Raji (cell line): ENCODE data around the gene EEFSEC.

Experiments used
- POLR2A ChIP-seq: IDR thresholded peaks from 2 replicates; pipeline ENCODE4 v1.6.1; 2011; ENCODE audit warnings: low read depth, low read length, control low read depth; ENCODE audit not compliant: insufficient read depth

EEFSEC gene

GRCh38 chr3:128262457-128262856 is 109.2 kb downstream of the EEFSEC start:
- TF ChIP-seq POLR2A: no peak

- TF ChIP-seq POLR2A: no peak
These were observed 109.8 kb downstream of the EEFSEC start for GRCh38 chr3:128263118-128263517.

GRCh38 chr3:128263946-128264345 is 110.7 kb downstream of the EEFSEC start:
- no peak for TF ChIP-seq POLR2A

DNA sequence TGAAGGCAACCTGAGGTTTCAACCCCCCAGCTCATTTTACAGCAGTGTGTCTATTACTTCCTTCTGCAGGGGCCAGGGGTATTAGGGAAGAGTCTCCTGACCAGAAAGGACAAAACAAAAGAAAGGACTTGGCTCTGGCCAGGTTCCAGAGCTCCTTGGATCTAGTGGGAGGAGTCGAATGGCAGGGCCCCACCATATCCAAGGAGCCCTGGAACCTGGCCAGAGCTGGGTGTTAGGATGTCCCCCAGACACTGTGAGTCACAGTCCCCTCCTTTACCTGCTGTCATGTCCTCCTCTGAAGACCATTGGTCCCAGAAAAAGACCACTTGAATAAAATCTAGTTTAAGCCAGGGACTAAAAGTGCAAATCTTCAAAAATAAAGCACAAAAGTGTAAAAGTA is 113.2 kb downstream of the EEFSEC start:
- TF ChIP-seq POLR2A: no peak

DNA sequence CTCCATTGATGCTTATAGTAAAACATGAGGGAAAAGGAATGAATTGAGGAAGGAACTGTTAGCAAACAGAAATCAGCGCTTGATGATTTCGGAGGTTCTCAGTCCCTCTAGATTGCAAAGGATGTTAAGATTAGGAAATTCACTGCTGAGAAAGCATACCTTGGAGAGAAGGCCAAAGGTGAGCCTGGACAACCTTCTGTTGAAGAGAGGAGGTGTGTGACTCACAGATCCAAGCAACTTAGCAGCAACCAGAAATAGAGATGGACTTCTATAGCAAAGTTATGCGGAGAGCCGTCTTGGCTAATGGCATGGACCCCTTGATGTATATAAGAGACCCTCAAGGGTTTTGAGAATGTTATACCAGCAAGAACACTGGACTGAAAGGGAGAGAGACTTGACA is 114.3 kb downstream of the EEFSEC start:
- TF ChIP-seq POLR2A: no peak

GRCh38 chr3:128269006-128269775 is 115.9 kb downstream of the EEFSEC start:
- no peak for TF ChIP-seq POLR2A

- no peak for TF ChIP-seq POLR2A
These were observed 116.5 kb downstream of the EEFSEC start for GRCh38 chr3:128269796-128270195.

- no peak for TF ChIP-seq POLR2A
These were observed 117.5 kb downstream of the EEFSEC start for GRCh38 chr3:128270559-128271492.

GRCh38 chr3:128271536-128272332 is 118.5 kb downstream of the EEFSEC start:
- no peak for TF ChIP-seq POLR2A

- TF ChIP-seq POLR2A: no peak
These were observed 120.0 kb downstream of the EEFSEC start for GRCh38 chr3:128273109-128273840.

DNA sequence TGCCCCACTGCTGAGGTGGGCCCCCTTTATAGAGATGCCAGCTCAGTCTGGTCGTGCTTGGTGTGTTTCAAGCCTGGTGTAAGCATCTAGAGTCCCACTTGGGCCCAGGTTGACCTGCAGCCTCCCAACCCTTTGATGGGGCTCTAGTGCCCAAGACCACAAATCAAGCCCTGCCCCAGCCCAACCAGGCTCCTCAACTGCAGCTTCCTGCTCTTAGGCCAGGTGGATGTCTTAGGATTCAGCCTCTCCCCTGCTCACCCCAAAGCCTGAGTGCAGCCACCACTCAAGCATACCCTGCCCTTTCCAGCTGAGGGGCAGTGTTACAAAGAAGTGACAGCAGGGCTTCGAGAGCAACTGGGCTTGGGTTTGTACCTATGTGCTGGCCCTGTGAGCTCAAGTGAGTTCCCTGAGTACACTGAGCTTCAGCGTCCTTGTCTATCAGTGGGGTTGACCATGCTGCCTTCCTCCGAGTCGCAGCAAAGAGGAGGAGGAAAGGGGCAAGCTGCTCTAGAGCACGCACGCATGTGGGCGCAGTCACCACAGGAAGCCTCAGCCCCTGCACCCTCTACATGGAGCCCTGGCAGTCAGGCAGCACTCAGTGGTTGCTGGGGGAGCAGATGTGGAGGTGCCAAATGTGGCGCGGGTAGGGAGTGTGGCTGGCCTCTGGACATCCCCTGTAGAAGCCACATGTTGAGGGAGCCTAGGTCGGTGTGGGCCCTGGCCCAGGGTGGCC is 120.7 kb downstream of the EEFSEC start:
- no peak for TF ChIP-seq POLR2A

DNA sequence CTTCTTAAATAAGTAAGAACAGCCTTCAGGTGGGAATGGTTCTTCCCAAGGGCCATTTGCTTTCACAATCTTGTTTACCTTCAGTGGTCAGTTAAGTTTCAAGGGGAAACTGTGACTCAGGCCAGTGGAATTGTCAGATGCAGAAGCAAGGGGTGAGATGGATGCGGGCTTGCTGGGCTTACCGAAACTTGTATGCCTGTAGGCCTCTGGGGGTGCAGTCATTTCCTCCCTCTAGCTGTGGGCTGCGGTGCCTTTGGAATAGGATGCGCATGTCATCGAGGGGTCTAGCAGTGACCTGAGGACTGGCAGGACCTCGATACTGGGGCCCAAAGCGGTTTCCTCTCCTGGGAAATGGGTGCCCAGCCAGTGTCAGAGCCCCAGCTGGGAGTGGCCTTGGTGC is 121.6 kb downstream of the EEFSEC start:
- TF ChIP-seq POLR2A: no peak

DNA sequence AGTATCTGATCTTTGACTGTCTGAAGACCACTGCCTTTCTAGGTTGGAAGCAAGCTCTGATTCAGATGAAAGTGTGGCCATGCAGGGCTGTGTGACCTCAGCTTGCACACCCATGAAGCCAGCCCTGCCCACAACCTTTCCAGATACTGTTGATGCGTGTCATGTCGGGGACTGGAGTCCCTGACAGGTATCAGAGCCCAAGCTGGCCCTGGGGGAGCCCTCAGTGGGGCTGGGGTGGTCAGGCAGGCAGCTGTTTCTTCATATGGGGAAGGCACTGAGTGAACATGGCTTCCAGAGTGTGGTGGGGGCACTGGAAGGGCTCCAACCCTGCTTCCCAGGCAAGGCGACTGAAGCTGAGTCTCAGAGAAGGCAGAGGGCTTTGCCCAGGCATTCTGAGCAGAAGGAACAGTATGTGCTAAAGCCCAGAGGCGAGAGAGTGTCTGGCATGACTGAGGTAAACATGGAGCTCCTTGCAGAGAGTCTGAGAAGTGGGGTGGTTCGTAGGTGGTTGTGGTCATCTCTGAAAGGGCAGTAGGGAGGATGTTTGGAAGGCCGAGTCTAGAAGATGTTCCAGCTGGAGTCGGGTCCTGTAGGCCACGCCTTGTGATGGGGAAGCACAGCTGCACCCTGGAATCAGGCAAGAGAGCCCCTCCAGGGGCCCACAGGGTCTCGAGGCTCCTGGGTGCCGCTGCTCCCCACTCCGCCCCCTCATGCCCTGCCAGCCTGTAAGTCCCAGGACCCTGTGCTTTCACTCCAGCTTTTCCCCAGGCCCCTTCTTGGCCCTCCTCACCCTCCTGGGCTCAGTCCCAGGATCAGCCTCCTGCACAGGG is 122.2 kb downstream of the EEFSEC start:
- no peak for TF ChIP-seq POLR2A
